NCI-H2029 (cell line): ENCODE results near the gene SLMAP.

Source experiments
- DNase-seq: peaks from one replicate; lab custom pipeline; 2025; lab: John Stamatoyannopoulos, UW

Gene SLMAP

DNA sequence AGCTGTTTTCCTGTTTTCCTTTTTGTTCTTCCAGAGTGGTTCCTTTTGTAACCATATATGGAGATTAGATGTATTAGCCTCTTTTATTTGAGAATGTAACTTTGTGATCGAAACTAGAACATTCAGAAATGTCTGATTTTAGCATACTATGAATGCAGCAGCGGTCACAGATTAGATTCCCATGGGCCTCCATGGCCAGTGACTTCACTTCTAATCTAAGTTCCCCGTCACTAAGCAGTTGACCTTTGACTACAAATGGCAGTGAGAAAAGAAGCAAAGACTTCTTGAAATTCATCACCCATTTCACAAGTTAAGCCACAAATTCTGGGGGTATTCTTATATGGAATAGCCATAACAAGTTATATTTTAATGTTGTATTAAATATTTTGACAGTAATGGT lies 137.6 kb downstream of the SLMAP start:
- DNase-seq: no peak

DNA sequence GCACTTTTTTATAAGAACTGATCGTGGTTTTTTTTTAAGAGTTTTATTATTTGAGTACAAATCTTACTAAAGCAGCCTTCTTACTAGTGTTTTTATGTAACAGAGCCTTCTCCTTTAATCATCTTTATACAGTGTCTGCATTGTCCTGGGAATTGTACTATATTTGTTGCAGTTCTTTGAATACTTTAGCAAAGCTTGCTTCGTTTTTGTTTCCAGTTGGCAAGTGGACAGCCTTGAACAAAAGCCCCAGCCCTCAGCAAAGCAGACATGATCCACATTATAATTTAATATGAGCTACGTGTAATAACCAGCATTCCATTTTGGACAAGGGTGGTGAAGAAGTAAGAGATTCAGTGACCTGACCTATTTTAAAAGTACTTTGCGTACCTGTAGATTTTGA lies 139.9 kb downstream of the SLMAP start:
- DNase-seq: no peak

DNA sequence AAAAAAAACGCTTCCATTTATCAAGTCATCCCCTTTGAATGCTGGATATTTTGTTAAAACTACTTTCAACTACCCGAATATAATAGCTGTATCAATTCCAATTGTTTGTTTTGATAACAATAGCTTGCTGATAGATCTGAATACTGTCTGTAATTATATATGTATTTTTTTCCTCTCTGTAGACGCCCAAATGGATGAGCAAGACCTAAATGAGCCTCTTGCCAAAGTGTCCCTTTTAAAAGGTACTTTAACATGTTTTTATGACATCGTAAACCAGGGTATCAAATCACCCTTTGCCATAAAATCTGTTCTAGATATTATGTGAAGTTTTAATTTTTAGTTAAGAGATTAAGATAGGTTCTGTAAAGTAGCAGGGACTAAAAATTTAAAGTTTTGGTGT lies 140.6 kb downstream of the SLMAP start:
- no peak for DNase-seq

DNA sequence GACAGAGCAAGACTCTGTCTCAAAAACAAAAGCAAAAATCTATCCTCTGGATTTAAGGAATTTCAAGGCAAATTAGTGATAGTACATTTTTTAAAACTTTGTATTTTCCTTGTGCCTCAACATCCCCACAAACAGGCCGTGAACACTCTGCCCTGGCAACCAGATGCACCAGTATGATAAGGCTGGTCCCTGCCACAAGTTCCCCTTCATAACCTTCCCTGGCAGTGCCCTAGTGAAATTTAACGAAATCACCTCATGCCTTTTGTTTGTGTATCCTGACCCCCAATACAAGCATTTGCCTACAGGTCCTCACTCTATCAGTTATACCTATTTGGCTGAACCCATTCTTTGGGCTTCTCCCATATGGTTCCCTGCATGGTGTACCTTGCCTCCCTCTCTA lies 144.7 kb downstream of the SLMAP start:
- DNase-seq: no peak

DNA sequence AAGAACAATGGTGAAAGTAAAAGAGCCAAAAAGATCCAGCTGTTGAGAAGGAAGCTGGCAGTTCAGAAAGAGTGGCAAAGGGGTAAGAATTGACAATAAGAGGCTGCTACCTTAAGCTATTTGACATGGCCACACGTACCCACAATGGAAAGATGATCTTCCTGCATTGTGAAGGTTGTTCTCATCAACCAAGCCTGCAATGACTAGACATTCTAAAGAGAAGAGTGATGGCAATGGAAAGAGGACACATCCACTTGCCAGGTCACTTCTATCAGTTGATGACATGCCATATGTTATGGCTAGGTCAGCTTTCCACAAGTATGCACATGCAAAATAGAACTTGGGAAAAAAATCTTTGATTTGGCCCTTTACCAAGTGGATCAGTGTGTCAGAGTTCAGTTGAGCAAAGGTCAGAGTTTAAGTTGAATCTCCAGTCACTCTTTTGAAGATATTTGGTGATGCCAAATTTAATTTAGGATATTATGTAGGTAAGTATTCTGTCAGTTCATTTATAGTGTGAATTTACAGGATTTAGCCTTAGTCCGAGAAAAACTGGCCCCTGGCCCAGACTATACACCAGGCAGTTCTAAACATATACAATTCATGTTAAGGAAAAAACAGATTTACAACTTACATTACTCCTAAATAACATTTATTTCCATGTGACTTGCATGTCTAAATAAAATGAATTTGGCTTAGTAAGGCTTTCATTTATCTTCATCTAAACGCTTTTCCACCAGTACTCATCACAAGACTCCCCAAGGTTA lies 147.2 kb downstream of the SLMAP start:
- no peak for DNase-seq

DNA sequence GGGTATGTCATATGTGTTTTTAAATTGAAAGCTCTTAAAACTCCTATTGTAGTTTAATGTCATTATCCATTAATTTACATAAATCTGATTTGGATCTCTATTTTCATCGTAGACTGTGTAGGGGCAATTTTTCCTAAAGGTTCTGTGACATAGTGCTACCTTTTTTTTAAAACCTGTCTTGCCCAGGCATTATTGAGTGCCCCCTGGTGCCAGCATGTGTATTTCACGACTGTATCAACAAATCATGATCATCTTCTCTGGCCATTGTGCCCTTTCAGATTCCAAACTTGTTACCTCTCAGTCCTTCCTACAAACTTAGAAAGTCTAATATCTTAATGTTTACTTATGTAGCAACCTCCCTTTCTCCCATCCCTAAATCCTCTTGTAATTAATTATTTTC lies 154.9 kb downstream of the SLMAP start:
- DNase-seq: no peak

DNA sequence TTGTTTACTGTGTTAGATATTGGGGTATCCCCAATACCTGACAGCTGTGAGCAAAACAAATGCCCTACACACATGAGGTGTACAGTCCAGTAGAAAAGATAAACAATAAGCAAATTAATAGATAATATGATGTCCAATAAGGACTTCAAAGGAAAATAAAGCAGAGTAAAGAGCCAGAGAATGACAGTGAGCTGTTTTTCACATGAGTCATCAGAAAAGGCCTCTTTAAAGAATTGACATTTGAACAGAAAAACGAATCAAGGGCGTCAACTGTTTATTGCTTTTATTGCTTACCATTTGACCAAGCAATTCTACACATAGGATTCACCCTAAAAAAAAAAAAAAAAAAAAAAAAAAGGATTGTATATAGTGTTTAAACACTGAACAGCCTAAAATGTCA lies 155.5 kb downstream of the SLMAP start:
- no peak for DNase-seq

DNA sequence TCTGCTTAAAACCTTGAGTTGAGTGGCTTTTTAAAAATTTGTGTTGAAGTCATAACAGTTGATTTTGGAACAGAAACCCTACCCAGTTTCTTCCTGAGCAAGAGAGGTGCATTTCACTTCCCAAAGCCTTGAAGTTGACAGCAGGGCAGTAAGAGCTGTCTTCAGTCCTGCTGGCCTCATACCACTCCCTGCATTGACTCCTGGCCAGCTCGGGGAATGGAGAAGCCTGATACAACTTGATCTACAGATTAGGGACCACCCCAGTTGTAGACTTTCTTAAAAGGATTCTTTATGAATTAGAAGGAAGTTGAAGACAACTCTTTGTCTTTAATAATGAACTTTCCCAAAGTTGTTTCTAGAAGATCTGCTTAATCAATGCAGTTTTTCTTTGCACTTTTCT lies 161.5 kb downstream of the SLMAP start:
- no peak for DNase-seq

DNA sequence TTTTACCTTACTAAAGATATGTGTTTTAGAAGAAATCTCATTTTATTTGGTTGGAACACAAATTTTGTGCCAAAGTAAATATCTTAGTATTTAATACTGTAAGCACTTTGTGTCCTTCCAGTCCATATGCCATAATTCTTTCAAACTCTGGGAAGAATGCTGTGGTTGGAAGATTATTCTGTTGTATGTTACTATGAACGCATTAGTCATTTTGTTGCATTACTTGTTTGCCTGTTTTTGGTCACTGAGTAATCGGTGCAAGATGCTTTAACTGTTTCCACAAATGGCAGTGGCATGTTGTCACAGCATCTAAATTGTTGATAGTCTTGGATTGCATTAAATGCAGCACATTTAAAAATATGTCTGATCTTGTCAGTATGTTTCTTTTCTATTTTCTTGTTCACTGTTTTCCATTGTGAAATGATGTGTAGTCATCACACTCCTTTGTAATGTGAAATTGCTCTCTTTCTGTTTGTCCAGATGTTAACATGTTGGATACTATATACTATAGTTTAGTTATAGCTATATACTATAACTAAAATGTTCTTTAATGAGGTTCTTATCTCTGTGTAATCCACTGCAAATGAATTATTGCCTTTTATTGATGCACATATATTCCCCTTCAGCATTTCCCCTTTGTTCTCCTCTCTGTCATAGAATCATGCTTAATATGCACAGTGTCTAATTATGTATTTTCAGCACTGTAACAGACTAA lies 162.2 kb downstream of the SLMAP start:
- DNase-seq: no peak

DNA sequence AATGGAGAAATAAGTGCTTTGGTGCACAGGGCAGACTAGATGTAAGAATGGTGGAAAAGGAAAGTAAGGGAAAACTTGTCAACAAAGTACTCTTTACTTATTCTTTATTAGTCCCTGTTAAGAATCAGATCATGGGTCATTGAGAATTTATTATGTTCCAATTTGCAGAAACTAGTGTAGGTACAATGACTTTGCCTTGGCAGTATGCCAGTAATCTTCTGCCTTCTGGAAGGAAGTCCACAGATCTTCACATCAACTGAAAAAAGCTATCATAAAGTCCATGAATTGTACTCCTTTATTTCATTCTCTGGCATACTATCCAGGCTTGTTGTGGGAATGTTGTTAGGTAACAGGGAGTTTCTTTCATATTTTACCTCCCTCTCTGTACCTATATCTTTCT lies 163.9 kb downstream of the SLMAP start:
- DNase-seq: no peak

DNA sequence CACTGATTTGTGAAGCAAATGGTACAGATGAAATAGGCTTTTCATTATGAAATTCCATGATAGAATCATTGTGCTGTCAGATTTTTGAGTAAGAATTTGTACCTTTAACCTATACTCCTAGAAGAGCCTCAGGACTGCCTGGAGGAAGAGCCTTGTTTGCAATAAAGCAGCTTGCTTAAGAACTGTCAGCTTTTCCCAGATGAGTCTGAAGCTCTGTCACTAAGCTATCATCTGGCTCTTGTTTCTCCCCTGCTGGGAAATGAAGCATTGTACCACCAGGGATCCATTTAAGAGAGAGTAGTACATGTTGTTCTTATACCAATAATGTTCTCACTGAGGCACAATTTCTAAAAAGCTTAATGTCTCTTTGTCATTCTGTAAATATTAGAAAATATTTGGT lies 167.0 kb downstream of the SLMAP start:
- DNase-seq: no peak

DNA sequence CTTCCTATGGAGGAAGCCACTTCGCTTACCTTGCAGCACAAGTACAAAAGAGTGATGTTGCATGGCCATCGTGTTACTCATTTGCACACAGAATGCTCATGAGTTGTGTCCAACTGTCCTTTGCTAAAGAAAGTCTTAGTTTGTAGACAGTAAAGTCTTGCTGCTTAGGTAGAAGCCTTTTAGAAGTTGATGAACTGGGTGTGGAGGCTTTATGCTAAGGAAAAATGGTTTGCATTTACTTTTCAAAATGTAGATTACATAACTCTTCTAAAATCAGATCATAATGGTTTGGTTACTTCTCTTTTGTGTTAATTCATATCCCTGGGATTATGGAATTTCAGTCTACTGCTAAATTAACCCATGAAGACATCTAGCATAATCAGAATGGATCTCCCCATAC lies 167.6 kb downstream of the SLMAP start:
- DNase-seq: no peak

DNA sequence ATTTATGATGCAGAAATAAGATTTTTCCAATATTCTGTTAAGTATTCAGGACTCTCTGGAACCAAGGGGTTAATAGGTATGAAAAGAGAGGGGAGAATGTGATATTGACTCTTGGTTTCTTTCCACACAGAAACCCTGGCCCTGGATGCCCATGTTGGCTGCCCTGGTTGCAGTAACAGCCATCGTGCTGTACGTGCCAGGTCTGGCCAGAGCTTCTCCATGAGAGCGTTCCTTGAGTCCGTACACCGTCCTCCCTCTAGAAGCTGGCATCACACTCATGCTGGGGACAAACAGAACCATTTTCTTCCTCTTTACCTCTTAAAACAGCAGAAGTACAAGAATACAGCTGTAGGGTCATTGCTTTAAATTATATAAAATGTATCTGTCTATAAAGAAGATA lies 171.1 kb downstream of the SLMAP start:
- no peak for DNase-seq

DNA sequence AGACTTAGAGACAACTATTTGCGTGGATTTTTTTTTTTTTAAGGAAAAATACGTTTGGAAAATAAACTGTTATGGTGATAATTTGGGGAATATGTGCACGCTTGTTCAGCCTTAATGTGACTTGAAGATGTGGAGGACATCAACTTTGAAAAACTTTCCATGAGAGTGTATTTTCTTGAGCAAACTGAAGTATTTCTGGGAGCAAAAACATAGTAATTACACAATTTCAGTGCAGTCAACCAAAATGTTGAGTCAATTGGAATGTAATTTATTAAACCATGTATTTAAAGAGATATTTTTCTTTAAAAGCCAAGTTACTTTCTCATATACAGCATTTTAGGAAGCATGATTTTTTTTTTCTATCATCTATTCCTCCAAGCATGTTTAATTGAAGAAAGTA lies 171.8 kb downstream of the SLMAP start:
- no peak for DNase-seq

DNA sequence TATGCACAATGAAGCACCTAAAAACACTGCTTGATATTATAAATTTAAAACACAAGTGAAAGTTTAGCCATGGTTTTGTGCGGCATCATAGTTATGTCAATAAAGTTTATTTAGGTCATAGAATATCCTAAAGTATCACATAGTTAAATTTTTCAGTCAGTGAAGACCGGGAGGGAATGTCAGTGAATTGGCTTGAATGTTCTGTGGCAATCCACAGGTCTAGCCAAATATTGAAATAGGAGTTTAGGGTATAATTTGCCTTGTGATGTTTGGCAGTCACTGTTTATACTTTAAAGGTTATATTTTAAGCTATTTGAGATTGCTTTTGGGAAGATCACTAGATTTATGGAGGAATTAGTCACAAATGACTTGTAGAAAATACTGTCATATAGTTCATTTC lies 172.4 kb downstream of the SLMAP start:
- no peak for DNase-seq

DNA sequence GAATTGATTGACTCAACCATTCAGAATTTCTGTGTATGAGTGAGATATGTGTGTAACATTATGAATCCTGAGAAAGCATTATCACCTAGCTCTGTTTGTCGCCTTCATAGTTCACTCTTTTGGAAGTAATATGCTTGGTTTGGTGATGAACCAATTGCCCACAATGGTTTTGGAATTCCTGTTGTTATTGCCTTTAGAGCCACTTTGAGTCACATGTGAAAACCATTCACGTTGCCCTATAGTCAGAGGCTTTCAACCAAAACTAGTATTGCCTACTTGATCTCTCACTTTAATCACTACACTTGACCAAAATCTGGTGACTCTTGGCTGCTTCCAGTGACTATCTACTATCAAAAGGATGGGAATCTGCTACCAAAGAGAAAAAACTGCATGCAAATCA lies 173.9 kb downstream of the SLMAP start:
- no peak for DNase-seq

DNA sequence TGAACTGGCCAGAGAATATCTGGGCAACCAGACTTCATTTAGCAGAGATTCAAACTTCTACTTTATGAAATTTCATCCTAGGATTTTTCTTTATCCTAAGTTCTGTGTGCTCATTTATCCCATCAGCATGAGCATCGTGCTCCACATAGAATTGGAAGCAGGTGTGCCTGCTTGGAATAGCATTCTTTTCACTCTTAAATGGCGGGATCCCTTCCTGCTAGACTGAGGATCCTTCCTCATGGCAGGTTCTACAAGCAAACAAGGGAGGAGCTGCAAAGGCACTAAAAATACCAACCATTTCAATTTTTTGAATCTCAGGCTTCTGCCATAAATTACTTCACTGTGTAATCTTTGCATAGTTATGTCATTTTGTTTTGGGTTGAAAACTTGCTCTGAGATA lies 177.5 kb downstream of the SLMAP start:
- no peak for DNase-seq

DNA sequence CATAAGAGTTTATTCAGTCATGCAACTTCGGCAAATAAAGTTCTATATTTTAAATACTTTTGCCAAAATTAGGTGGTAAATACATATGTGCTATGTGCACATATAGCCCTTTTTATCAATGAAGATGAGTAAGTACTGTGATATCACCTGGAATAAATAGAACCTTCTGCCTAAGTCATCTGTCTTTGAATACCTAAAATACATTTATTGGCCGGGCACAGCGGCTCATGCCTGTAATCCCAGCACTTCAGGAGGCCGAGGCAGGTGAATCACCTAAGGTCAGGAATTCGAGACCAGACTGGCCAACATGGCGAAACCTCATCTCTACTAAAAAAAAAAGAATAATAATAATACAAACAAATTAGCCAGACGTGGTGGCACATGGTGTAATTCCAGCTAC lies 178.3 kb downstream of the SLMAP start:
- no peak for DNase-seq

DNA sequence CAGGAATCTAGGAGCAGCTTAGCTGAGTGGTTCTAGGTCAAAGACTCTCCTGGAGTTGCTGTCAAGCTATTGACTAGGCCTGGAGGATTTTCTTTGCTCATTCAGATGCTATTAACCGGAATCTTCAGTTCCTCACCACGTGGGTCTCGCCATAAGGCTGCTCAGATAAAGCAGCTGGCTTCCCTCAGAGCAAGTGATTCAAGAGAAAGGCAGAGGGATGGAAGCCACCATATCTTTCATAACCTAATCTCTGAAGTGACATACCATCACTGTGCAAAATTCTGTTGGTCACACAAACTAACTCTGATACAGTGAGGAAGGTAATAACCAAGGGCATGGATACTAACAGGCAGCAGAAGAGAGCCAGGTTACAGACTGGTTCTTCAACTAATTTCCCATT lies 179.4 kb downstream of the SLMAP start:
- no peak for DNase-seq

DNA sequence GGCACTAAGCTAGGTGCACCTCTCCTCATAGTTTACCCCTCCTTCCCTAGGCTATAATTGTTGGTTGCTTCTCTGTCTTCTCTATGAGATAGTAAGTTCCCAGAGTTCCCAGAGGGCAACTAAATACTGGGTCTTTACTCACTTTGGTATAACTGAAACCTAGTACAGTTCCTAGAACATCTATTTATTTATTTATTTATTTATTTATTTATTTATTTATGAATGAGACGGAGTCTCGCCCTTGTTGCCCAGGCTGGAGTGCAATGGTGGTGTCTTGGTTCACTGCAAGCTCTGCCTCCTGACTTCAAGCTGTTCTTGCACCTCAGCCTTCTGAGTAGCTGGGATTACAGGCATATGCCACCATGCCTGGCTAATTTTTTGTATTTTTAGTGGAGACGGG lies 181.0 kb downstream of the SLMAP start:
- no peak for DNase-seq

DNA sequence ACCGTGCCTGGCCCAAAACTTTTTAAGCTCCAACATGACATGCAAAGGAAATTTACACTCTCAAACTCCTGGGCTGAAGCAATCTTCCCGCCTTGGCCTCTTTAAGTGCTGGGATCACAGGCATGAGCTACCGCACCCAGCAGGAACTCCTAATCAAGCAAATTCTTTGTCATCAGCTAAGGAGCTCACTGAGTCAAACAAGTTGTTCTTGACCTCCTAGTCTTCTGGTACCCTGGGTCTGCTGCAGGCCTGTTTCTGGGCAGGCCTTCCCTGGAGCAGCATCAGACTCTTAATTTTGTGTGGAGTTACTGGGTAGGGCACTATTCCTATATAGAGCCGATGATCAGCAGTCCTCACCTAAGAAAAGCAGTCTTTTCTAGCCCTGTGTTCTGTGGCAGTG lies 183.7 kb downstream of the SLMAP start:
- no peak for DNase-seq

DNA sequence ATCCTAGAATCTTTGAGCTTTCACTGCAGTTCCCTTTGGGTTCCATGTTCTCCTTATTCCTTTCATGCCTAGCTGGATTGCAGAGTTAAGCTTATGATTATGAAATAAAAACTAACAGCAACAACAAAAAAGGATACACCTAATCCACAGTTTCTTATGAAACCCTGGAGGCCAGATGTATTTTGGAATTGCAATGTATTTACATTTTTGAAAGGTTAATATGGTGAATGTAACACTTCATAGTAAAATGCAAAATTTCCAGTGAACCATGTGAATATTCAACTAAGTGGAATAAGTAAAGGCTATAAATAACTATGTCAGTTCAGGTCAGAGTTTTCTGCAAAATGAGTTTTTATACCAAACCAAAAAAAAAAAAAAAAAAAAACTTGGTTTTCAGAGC lies 186.3 kb downstream of the SLMAP start:
- DNase-seq: no peak

DNA sequence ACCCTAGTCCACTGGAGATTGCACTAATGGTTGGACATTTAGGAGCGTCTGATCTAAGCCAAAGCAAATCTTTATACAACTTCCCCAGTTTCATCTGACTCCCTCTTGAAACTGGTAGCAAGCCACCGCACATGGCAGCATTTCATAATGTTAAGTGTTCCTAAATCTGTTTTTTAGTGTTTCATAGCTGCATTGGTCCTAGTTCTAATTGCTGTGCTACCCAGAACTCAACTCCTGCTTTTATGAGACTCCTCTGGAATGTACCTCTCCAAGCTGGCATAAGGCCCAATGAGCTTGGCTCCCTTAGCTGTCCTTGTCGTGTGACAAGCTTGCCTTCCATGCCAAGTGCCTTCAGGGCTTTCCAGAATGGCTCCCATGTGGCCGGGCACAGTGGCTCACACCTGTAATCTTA lies 186.8 kb downstream of the SLMAP start:
- DNase-seq: peak; percentile 36
